H9 (cell line): Measurements from ENCODE around the gene DACH1. TPM values are rescaled to one million over a fixed set of nuclear protein-coding genes. Genes with fewer than 3 reads are reported as not detected.

Experiments
- DNase-seq: peaks from one replicate; pipeline ENCODE4 v3.0.0-alpha.2; 2017
- H2AFZ ChIP-seq: one replicate; pipeline ENCODE4 v1.6.1; 2013; ENCODE audit warnings: mild to moderate bottlenecking, low read length, control low read depth, moderate library complexity
- H2AK5ac ChIP-seq: 2 replicates; pipeline ENCODE4 v1.6.1; 2013; ENCODE audit warnings: low read length, control low read depth, mixed read lengths; ENCODE audit not compliant: insufficient read length
- H2BK120ac ChIP-seq: one replicate; pipeline ENCODE4 v1.6.1; 2013; ENCODE audit warnings: low read depth, mild to moderate bottlenecking, low read length, control low read depth, inconsistent platforms; ENCODE audit not compliant: poor library complexity, severe bottlenecking
- H2BK12ac ChIP-seq: 2 replicates; pipeline ENCODE4 v1.6.1; 2013; ENCODE audit warnings: low read length, control low read depth, mixed read lengths, low read depth; ENCODE audit not compliant: insufficient read length
- H2BK15ac ChIP-seq: 2 replicates; pipeline ENCODE4 v1.6.1; 2013; ENCODE audit warnings: low read depth, low read length, control low read depth
- H2BK20ac ChIP-seq: one replicate; pipeline ENCODE4 v1.6.1; 2013; ENCODE audit warnings: low read depth, mild to moderate bottlenecking, low read length, control low read depth, inconsistent platforms; ENCODE audit not compliant: poor library complexity, severe bottlenecking
- H2BK5ac ChIP-seq: 2 replicates; pipeline ENCODE4 v1.6.1; 2013; ENCODE audit warnings: low read length, control low read depth, mixed read lengths; ENCODE audit not compliant: insufficient read length
- H3K14ac ChIP-seq: 2 replicates; pipeline ENCODE4 v1.6.1; 2013; ENCODE audit warnings: low read length, control low read depth; ENCODE audit not compliant: insufficient read depth
- H3K18ac ChIP-seq: 2 replicates; pipeline ENCODE4 v1.6.1; 2013; ENCODE audit warnings: low read depth, mild to moderate bottlenecking, mixed read lengths, low read length, control low read depth; ENCODE audit not compliant: insufficient read length
- H3K23ac ChIP-seq: 2 replicates; pipeline ENCODE4 v1.6.1; 2013; ENCODE audit warnings: low read length, control low read depth, mixed read lengths, low read depth; ENCODE audit not compliant: insufficient read length
- H3K23me2 ChIP-seq: 2 replicates; pipeline ENCODE4 v1.6.1; 2013; ENCODE audit warnings: low read depth, mild to moderate bottlenecking, mixed read lengths, low read length, control low read depth; ENCODE audit not compliant: insufficient read length, poor library complexity, severe bottlenecking
- H3K27ac ChIP-seq: 2 replicates; pipeline ENCODE4 v1.5.1; 2013; ENCODE audit warnings: low read length, control low read depth, mixed read lengths, low read depth; ENCODE audit not compliant: insufficient read length
- H3K27me3 ChIP-seq: 2 replicates; pipeline ENCODE4 v1.6.1; 2013; ENCODE audit warnings: low read length, control low read depth, inconsistent platforms; ENCODE audit not compliant: insufficient read depth
- H3K4ac ChIP-seq: 2 replicates; pipeline ENCODE4 v1.6.1; 2013; ENCODE audit warnings: low read depth, mild to moderate bottlenecking, control low read depth, inconsistent platforms, low read length, moderate library complexity
- H3K4me1 ChIP-seq: 2 replicates; pipeline ENCODE4 v1.6.1; 2013; ENCODE audit warnings: low read length, control low read depth, inconsistent platforms; ENCODE audit not compliant: insufficient read depth
- H3K4me2 ChIP-seq: 2 replicates; pipeline ENCODE4 v1.6.1; 2013; ENCODE audit warnings: low read length, control low read depth, mixed read lengths; ENCODE audit not compliant: insufficient read length, insufficient read depth
- H3K56ac ChIP-seq: 2 replicates; pipeline ENCODE4 v1.6.1; 2013; ENCODE audit warnings: low read depth, mild to moderate bottlenecking, mixed read lengths, low read length, control low read depth; ENCODE audit not compliant: insufficient read length
- H3K79me1 ChIP-seq: 2 replicates; pipeline ENCODE4 v1.6.1; 2013; ENCODE audit warnings: low read depth, mild to moderate bottlenecking, moderate library complexity, low read length, control low read depth, inconsistent platforms; ENCODE audit not compliant: insufficient read depth, poor library complexity, severe bottlenecking
- H3K79me2 ChIP-seq: 2 replicates; pipeline ENCODE4 v1.6.1; 2013; ENCODE audit warnings: low read length, control low read depth, inconsistent platforms; ENCODE audit not compliant: insufficient read depth
- H3K9ac ChIP-seq: 2 replicates; pipeline ENCODE4 v1.6.1; 2013; ENCODE audit warnings: low read length, control low read depth, mixed read lengths; ENCODE audit not compliant: insufficient read length; ENCODE audit errors: extremely low read depth
- H3K9me3 ChIP-seq: one replicate; pipeline ENCODE4 v1.6.1; 2013; ENCODE audit warnings: low read depth, low read length, inconsistent platforms; ENCODE audit not compliant: control insufficient read depth
- H3T11ph ChIP-seq: one replicate; pipeline ENCODE4 v1.6.1; 2013; ENCODE audit warnings: mild to moderate bottlenecking, low read length, control low read depth, inconsistent platforms
- H4K20me1 ChIP-seq: one replicate; pipeline ENCODE4 v1.6.1; 2013; ENCODE audit not compliant: control insufficient read depth, insufficient read length, insufficient read depth
- H4K5ac ChIP-seq: 2 replicates; pipeline ENCODE4 v1.6.1; 2013; ENCODE audit warnings: low read depth, mild to moderate bottlenecking, mixed read lengths, low read length, control low read depth; ENCODE audit not compliant: insufficient read length
- H4K8ac ChIP-seq: replicated peaks from 2 replicates; pipeline ENCODE4 v1.6.1; 2013; ENCODE audit warnings: low read length, control low read depth, mixed read lengths, low read depth; ENCODE audit not compliant: insufficient read length
- H4K91ac ChIP-seq: 2 replicates; pipeline ENCODE4 v1.6.1; 2013; ENCODE audit warnings: low read depth, mild to moderate bottlenecking, moderate library complexity, mixed read lengths, low read length, control low read depth; ENCODE audit not compliant: insufficient read length
- H3K27ac Mint-ChIP-seq, 3 experiments: 2 replicates in 2 of 3; 3 replicates in 1 of 3; pipeline ENCODE4 v1.8.0; 2020 to 2021; ENCODE audit warnings: mixed read lengths in 3 of 3, mild to moderate bottlenecking in 1 of 3, moderate library complexity in 1 of 3
- H3K27me3 Mint-ChIP-seq: 2 replicates; pipeline ENCODE4 v1.8.0; 2021; ENCODE audit warnings: low read depth, mild to moderate bottlenecking, moderate library complexity, mixed read lengths
- H3K36me3 Mint-ChIP-seq, 3 experiments: 2 replicates in 2 of 3; 3 replicates in 1 of 3; pipeline ENCODE4 v1.8.0; 2020 to 2021; ENCODE audit warnings: low read depth in 3 of 3, mixed read lengths in 3 of 3; ENCODE audit not compliant: insufficient read depth in 1 of 3
- H3K4me1 Mint-ChIP-seq, 2 experiments: 2 replicates each; pipeline ENCODE4 v1.8.0; 2020; ENCODE audit warnings: mixed read lengths in 2 of 2
- H3K4me3 Mint-ChIP-seq, 2 experiments: 2 replicates in 1 of 2; 3 replicates in 1 of 2; pipeline ENCODE4 v1.8.0; 2020 to 2021; ENCODE audit warnings: mild to moderate bottlenecking in 2 of 2, mixed read lengths in 2 of 2, moderate library complexity in 1 of 2
- H3K9me3 Mint-ChIP-seq, 2 experiments: 2 replicates in 1 of 2; 3 replicates in 1 of 2; pipeline ENCODE4 v1.8.0; 2020; ENCODE audit warnings: mild to moderate bottlenecking in 2 of 2, mixed read lengths in 2 of 2, moderate library complexity in 1 of 2
- WGBS: extraction: QIAGEN DNeasy Blood & Tissue Kit; methylation state at CpG from one replicate; pipeline ENCODE4 v1.1.7; 2013; ENCODE audit warnings: missing lambda C conversion rate, low lambda C conversion rate, mixed read lengths; ENCODE audit not compliant: insufficient read length; ENCODE audit errors: extremely low coverage; 5-methylcytosine and 5-hydroxymethylcytosine counted together
- total RNA-seq: library from RNA; stranded (reverse); gene quantifications from 2 replicates; pipeline ENCODE4 v1.2.1, GENCODE V29; 2021
- TF ChIP-seq, protein P1 (sequence below): fragments of 200-600 bp; sonication (generic); conservative IDR thresholded peaks from 3 replicates; pipeline ENCODE4 v1.8.0; 2021; ENCODE audit warnings: antibody characterized with exemption, mild to moderate bottlenecking

DACH1 gene
- total RNA-seq, 1 experiment from 2014 or later, result not detected

DNA sequence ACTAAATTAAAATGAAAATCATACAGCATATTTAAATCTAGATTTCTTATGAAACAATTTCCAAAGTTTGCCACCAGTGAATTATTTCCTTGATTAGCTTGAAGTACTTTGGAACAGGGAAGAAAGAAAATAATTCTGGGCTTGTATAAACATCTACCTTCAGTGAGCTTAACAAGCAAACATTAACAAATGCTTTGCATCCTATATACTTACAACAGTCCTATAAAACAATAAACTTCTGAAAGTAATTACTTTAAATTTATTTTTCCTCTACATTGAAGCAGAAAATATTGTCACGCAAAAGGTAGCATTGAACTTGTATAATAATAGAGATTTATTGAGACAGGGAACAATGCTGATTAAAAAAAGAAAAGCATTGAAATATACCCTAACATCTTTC, 164.8 kb downstream of the DACH1 start:
- H2AFZ ChIP-seq, result no peak overlapping the region
- no peak overlapping the region for H3T11ph ChIP-seq
- H3K9ac ChIP-seq, result no peak overlapping the region
- H2BK120ac ChIP-seq, result no peak overlapping the region
- H3K4ac ChIP-seq, result no peak overlapping the region
- H3K4me1 ChIP-seq, result no peaks in the 10 kb centered on the region
- H2BK12ac ChIP-seq, result no peak overlapping the region
- H3K23me2 ChIP-seq, result no peaks in the 10 kb centered on the region
- Mint-ChIP-seq H3K27me3 (no peaks in the 10 kb centered on the region), H3K36me3 (no peaks in the 10 kb centered on the region), H3K4me1 (peaks cover 7 to 8% of the 10 kb centered on the region in 2 experiments), H3K9me3 (no peaks in the 10 kb centered on the region), H3K4me3 (no peak overlapping the region), H3K27ac (no peak overlapping the region)
- H4K91ac ChIP-seq, result no peak overlapping the region
- H2BK20ac ChIP-seq, result no peak overlapping the region
- H4K5ac ChIP-seq, result no peak overlapping the region
- no peak overlapping the region for H2AK5ac ChIP-seq
- H4K8ac ChIP-seq, result no peak overlapping the region
- no peak overlapping the region for H3K23ac ChIP-seq
- H3K79me1 ChIP-seq, result no peaks in the 10 kb centered on the region
- no peak overlapping the region for H2BK5ac ChIP-seq
- H3K18ac ChIP-seq, result no peak overlapping the region
- TF ChIP-seq, protein P1, sequence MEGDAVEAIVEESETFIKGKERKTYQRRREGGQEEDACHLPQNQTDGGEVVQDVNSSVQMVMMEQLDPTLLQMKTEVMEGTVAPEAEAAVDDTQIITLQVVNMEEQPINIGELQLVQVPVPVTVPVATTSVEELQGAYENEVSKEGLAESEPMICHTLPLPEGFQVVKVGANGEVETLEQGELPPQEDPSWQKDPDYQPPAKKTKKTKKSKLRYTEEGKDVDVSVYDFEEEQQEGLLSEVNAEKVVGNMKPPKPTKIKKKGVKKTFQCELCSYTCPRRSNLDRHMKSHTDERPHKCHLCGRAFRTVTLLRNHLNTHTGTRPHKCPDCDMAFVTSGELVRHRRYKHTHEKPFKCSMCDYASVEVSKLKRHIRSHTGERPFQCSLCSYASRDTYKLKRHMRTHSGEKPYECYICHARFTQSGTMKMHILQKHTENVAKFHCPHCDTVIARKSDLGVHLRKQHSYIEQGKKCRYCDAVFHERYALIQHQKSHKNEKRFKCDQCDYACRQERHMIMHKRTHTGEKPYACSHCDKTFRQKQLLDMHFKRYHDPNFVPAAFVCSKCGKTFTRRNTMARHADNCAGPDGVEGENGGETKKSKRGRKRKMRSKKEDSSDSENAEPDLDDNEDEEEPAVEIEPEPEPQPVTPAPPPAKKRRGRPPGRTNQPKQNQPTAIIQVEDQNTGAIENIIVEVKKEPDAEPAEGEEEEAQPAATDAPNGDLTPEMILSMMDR, result no peak
- no peaks in the 10 kb centered on the region for H3K9me3 ChIP-seq
- no peak overlapping the region for H3K56ac ChIP-seq
- H3K27me3 ChIP-seq, result no peaks in the 10 kb centered on the region
- no peak overlapping the region for H3K27ac ChIP-seq
- no peak overlapping the region for H3K14ac ChIP-seq
- DNase-seq, result no peak
- no peak overlapping the region for H2BK15ac ChIP-seq
- H3K4me2 ChIP-seq, result no peak overlapping the region
- H4K20me1 ChIP-seq, result no peaks in the 10 kb centered on the region
- H3K79me2 ChIP-seq, result no peaks in the 10 kb centered on the region
- WGBS, result no CpG with 5 or more reads among the region's 1 CpG
